ENCODE results near the gene EPS8L3.

- no peak for TF ChIP-seq CTCF (IDR thresholded peaks at IDR 0.05)
- TF ChIP-seq, protein P1, sequence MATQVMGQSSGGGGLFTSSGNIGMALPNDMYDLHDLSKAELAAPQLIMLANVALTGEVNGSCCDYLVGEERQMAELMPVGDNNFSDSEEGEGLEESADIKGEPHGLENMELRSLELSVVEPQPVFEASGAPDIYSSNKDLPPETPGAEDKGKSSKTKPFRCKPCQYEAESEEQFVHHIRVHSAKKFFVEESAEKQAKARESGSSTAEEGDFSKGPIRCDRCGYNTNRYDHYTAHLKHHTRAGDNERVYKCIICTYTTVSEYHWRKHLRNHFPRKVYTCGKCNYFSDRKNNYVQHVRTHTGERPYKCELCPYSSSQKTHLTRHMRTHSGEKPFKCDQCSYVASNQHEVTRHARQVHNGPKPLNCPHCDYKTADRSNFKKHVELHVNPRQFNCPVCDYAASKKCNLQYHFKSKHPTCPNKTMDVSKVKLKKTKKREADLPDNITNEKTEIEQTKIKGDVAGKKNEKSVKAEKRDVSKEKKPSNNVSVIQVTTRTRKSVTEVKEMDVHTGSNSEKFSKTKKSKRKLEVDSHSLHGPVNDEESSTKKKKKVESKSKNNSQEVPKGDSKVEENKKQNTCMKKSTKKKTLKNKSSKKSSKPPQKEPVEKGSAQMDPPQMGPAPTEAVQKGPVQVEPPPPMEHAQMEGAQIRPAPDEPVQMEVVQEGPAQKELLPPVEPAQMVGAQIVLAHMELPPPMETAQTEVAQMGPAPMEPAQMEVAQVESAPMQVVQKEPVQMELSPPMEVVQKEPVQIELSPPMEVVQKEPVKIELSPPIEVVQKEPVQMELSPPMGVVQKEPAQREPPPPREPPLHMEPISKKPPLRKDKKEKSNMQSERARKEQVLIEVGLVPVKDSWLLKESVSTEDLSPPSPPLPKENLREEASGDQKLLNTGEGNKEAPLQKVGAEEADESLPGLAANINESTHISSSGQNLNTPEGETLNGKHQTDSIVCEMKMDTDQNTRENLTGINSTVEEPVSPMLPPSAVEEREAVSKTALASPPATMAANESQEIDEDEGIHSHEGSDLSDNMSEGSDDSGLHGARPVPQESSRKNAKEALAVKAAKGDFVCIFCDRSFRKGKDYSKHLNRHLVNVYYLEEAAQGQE (IDR thresholded peaks at IDR 0.05; ENCODE audit: insufficient read depth in 1 of 2, low read depth in 2 of 2, low read length in 1 of 2), result no peak
- TF ChIP-seq POLR2AphosphoS5 (IDR thresholded peaks at IDR 0.05; ENCODE audit: low read depth, low read length), result no peak
- TF ChIP-seq SIN3A (IDR thresholded peaks at IDR 0.05; ENCODE audit: borderline replicate concordance, insufficient read depth, low read depth, low read length), result no peak
These were observed 3.0 kb downstream of the EPS8L3 start for GRCh38 chr1:109760581-109761226.
